CD4-positive, alpha-beta T cell treated with Interferon alpha-2 for 1 hour (primary cell): ENCODE measurements around the gene CEP350.

Experiments
- DNase-seq, 2 donors: peaks; one replicate each; pipeline ENCODE4 v3.0.0-alpha.2; 2020 to 2022

CEP350 gene, protein sequence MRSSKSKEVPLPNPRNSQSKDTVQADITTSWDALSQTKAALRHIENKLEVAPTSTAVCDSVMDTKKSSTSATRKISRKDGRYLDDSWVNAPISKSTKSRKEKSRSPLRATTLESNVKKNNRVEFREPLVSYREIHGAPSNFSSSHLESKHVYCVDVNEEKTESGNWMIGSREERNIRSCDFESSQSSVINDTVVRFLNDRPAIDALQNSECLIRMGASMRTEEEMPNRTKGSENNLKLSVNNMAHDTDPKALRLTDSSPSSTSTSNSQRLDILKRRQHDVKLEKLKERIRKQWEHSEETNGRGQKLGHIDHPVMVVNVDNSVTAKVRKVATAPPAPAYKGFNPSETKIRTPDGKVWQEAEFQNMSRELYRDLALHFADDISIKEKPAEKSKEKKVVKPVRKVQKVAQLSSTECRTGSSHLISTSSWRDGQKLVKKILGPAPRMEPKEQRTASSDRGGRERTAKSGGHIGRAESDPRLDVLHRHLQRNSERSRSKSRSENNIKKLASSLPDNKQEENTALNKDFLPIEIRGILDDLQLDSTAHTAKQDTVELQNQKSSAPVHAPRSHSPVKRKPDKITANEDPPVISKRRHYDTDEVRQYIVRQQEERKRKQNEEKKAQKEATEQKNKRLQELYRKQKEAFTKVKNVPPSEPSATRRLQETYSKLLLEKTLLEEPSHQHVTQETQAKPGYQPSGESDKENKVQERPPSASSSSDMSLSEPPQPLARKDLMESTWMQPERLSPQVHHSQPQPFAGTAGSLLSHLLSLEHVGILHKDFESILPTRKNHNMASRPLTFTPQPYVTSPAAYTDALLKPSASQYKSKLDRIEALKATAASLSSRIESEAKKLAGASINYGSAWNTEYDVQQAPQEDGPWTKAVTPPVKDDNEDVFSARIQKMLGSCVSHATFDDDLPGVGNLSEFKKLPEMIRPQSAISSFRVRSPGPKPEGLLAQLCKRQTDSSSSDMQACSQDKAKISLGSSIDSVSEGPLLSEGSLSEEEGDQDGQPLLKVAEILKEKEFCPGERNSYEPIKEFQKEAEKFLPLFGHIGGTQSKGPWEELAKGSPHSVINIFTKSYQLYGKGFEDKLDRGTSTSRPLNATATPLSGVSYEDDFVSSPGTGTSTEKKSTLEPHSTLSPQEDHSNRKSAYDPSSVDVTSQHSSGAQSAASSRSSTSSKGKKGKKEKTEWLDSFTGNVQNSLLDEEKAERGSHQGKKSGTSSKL (N-terminal part only)

DNA sequence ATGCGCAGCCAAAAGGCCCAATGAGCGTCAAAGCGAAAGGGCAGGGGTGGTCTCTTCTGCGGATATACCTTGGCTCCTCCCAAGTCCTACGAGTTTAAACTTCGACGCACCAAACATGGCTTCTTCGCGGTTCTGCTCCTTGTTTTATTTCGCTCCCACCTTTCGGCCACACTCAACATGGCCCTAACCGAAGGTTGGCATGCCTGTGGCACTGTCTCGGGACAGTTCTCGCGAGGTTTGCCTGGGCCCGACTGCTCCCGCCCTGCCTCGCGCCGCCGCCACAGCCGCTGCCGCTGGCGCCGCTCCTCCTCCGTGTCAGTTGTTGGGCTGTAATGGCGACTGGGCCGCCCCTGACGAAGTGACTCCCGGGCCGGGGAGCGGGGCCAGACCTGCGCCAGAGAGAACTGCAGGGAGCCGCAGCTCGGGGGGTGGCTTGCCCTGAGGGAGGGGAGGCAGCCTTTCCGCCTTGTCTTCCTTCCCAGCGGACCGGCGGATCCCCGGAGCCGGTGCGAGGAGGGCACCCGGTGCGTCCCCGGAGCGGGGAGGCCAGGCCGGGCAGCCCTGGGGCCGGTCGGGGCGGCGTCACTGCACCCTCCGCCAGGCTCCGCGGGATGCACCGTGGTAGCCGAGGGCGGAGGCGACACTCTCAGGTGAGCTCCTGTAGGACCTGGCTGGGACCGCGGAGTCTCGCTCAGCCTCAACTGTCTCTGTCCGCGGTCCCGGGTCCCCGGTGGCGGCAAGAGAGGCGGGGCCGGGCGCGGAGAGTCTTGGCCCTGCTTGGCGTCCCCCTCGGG is at the start of gene CEP350:
Gene CEP350 (plus strand): TSS at position 318 of the 794 bp plus-strand sequence. CDS start 31,372 bp downstream, outside the sequence.
- DNase-seq = peak; percentile 98 to 99

DNA sequence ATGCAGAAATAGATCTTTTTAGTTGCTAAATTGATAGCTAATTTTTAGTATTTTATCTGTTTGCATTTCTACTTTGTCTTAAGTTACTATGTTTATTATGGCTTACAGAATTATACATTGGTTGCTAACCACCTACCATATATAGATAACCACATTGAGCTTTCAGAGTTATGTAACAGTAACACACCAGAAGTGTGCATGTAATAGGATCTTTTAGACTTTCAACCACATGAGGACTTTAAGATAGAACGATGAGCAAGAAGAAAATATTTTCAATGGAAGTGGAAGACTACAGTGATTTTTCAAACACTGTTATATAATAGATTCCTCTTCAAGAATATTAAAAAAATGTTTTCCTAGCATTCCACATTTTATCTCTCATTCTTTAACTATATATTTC is 43.7 kb upstream of the CEP350 start:
- no peak for DNase-seq

DNA sequence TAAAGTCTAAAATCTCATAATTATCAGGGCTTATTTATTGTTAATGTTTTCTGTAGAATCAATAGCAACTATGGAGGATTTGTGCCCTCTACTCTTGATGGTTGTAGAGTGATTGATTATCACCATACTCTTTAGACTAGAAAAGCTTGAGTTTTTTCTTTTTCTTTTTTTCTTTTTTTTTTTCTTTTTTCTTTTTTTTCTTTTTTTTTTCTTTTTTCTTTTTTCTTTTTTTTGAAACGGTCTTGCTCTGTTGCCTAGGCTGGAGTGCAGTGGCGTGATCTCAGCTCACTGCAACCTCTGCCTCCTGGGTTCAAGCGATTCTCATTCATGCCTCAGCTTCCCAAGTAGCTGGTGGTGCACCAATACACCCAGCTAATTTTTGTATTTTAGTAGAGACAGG is 42.8 kb upstream of the CEP350 start:
- DNase-seq = no peak

DNA sequence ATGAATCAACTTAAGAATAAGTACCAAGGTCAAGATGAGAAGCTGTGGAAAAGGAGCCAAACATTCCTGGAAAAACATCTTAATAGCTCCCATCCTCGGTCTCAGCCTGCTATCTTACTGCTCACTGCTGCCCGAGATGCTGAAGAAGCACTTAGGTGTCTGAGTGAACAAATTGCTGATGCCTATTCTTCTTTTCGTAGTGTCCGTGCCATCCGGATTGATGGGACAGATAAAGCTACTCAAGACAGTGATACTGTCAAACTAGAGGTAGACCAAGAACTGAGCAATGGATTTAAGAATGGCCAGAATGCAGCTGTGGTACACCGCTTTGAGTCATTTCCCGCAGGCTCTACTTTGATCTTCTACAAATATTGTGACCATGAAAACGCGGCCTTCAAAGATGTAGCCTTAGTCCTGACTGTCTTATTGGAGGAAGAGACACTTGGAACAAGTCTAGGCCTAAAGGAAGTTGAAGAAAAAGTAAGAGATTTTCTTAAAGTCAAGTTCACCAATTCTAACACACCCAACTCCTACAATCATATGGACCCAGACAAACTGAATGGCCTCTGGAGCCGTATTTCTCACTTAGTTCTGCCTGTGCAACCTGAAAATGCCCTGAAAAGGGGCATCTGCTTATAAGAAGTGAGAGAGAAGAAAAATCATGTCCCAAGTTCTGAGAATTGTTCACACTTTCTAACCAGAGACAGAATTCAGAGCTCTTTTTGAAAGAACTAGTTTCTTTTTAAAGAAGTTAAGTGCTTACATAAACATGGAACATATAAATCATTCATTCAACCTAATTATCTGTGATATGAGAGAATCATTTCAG is 36.8 kb upstream of the CEP350 start:
- DNase-seq = no peak

DNA sequence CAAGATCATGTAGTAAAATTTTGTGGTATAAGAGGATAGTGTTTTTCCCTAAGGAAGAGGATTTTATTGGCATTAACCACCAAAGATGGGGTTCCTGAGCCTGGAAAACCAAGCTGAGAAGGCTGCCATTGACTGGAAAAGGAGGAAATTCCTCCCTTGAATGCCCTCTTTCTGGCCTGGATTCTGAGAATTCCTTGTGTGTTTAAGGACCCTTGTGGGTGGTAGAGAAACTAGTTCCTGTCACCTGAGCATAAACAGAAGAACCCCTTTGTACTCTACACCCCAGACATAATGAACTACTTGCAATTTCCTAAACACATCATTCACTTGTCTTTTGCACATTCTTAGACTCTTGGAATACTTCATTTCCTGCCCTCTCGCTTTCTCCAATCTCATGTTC is 33.1 kb upstream of the CEP350 start:
- DNase-seq = no peak

DNA sequence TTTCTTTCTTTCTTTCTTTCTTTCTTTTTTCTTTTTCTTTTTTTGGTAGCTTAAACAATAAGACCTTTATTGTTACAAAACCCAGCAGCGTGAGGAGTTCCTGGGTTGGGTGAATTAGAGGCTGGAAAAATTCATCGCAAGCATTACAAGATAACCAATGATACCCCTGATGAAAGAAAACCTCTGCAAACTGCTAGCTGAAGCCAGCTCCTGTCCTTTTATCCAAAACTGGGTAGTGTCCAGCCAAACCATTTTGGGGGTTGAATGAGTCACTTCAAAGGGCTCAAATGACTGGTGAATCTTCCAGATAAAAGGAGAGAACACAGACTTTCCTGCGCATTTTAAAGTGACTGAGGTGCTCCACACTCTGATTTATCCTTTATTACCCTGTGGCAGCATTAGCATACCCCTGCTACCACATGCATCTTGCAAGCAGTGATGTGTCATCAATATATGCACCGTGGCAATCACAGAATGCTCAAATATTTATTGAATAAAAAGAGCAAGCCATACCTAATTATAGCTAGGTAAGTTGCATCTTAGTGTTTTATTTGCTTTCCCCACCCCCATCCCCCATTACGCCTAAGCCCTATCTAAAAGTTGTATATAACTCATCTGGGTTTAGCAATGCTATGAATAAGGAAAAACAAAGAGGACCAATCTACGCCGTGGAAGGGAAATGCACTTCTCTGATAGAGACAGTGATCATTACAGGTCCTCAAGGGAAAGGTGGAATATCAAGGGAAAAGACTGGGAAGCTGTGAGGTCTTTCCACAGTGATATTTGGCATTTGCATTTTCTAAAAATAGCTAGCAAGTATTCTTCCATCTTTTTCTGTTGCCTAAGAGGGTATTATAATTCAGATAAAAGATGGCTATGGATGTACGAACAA is 32.4 kb upstream of the CEP350 start:
- DNase-seq = no peak

DNA sequence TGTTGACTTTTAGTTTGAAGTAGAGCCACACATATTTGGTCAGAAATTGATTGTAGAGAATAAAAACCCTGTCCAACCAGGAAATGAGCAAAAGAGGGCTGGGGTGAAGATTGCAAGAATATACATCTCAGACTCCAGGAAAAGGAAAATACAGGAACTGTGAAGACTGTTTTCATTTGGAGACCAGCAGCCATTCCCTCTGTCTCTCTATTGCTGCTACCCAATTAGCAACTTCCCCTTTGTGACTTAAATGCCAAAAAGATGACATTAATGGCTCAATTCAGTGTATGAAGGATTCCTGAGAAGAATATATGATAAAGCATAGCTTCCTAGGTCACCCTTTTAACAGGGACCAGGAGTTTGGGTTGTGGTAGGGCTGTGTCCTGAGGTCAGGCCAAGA is 31.6 kb upstream of the CEP350 start:
- DNase-seq = no peak

DNA sequence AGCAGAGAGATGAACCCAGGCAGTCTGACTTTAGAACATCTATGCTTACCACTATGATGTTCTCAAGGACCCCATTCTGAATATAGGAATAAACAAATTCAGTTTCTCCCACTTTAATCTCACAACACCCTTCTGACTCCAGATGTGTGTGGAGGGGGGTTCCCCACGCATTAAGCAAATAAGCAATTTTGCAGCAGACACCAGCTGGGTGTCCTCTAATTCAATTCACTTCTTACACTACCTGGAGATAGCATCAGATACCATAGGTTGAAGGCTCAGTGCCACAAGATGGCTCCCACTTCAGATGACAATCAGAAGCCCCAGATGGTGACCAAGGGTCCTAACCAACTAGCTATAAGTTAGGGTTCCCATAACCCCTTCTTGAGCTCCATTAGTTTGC is 30.3 kb upstream of the CEP350 start:
- DNase-seq = no peak

DNA sequence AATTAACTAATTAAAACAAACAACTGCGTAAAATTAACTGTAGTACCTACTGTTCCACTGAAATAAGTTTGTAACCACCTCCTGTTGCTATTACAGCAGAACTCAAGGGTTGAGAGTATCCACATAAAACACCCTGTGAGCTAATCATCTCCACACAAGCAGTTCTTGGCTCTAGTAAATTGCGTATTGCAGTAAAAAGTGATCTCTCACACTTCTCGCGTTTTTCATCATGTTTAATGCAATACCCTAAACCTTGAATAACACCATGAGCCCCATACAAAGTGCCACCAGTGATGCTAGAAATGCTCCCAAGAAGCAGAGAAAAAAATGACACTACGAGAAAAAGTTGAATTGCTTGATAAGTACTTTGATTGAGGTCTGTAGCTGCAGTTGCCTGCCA is 29.3 kb upstream of the CEP350 start:
- no peak for DNase-seq

DNA sequence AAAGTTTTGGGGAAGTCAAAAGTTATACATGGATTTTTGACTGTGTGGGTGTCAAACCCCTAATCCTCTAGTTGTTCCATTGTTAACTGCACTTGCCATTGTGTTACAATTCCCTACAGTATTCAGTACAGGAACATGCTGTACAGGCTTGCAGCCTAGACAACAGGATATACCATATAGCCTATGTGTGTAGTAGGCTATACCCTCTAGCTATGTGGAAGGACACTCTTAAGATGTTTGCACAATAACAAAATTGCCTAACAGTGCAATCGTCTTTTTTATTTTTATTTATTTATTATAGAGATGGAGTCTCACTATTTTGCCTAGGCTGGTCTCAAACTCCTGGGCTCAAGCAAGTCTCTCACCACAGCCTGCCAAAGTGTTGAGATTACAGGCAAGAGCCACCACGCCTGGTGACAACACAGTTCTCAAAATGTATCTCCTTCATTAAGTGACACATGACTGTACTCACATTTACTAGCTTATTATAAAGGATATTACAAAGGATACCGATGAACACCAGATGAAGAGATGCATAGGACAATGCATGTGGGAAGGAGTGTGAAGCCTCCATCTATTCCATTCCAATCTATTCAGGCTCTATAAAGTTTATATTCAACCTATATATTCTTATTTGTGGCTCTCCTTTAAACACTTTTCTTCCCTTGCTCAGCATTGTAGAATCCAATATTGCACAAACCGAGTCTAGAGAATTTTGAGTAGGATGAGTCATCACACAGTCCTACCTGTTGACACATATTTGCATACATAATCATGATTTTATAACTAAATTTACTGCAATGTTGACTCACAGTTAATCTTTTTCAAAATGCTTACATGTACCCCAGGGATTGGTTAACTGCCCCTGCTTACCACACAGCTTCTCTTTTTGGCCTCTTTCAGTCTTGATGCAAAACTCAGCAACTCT is 28.4 kb upstream of the CEP350 start:
- no peak for DNase-seq

DNA sequence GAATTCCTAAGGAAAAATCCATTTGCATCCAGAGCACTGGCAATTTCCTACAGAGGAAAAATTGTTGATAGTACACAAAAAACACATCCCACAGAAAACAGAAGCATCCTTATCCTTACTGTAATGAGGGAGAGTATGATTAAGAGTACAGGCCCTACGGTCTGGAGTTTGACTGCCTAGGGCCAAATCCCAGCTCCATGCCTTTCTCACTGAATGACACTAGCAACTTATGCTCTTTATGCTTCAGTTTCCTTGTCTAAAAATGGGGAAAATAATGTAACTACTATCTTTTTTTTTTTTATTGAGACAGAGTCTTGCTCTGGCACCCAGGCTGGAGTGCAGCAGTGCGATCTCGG is 27.8 kb upstream of the CEP350 start:
- DNase-seq = no peak

DNA sequence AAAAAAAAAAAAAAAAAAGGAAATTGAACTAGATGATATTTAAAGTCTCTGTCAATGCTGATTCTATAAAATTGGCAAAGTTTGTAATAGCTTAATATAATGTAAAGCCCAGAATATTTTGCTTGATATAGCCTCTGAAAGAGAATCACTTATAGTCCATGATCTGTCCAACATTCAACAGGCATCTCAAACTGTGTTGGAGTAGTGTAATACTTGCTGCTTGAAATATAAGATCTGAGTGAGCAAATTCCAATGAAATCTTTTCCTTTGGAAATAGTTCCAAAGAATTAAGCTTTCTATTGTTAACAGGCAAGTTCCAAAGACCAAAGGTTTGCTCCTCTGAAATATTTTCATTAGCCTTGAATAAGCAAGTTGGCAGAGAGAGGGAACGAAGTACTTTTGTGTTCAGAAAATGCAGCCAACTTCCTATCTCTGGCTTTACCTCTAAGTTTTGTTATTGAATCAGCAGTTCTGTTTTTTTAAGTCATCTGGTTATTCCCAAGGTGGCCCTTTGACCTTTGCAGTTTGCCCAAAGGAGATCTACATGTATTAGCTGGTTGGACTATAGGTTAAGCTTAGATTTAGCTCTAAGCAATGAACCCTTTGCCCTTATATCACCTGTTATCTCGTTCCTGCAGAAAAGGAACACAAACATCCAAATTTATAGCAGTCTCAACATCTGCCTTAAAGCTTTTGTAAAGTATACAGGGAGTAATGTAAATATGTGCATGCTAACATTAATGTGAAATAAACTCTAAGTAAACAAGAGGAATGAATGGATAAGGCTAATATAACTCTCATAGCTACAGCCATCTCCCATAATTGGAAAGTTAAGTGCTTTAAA is 24.4 kb upstream of the CEP350 start:
- DNase-seq = no peak

DNA sequence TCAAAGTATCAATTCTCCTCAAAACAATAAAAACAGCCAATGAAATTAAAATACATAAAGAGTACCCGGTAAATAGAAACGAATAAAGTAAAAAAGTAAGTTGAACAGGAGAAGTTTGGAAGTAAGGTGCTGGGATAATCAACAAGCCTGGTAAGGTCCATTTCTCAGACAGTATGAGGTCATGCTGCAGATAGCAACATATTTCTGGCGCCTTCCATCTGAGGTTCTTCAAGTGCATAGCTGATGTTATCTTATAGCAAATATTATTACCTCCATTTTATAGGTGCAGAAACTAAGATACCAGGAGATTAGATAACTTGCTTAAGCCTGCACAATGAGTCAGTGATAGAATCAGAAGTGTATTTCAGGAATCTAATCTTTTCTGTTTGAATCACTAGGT is 23.7 kb upstream of the CEP350 start:
- no peak for DNase-seq

DNA sequence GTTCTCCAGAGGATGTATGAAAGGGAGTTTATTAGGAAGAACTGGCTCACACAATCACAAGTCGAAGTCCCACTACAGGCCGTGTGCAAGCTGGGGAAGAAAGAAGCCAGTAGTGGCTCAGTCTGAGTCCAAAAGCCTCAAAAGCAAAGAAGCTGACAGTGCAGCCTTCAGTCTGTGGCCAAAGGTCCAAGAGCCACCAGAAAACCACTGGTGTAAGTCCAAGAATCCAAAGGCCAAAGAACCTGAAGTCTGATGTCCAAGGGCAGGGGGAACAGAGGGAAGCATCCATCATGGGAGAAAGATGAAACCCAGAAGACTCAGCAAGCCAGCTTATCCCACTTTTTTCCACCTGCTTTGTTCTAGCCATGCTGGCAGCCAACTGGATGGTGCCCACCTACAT is 21.4 kb upstream of the CEP350 start:
- no peak for DNase-seq

DNA sequence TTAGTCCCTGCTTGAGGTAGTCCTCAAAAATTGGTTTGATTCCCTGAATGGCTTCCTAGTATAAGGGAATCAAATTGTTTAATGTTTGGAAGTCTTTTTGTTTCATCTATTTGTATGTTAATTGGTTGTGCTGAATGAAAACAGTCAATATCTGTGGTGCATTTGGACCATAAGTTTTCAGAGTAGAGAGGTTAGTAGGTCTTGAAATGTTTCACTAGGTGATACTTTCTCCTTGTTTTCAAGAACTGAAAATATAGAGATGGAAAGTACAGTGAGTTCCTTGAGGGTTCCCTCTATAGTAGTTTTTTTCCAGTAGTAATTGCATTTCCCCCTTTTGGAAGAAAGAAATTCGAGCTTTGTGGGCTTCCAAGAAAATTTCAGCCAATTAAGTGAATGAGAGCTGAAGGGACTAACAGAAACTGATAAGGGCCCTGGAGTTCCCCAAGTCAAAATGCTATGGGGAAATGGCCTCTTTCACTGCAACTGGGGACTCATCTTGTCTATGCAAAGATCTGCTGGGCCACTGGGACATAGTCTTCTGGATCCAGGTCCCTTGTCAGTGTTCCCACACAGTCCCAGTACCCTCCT is 18.6 kb upstream of the CEP350 start:
- no peak for DNase-seq

DNA sequence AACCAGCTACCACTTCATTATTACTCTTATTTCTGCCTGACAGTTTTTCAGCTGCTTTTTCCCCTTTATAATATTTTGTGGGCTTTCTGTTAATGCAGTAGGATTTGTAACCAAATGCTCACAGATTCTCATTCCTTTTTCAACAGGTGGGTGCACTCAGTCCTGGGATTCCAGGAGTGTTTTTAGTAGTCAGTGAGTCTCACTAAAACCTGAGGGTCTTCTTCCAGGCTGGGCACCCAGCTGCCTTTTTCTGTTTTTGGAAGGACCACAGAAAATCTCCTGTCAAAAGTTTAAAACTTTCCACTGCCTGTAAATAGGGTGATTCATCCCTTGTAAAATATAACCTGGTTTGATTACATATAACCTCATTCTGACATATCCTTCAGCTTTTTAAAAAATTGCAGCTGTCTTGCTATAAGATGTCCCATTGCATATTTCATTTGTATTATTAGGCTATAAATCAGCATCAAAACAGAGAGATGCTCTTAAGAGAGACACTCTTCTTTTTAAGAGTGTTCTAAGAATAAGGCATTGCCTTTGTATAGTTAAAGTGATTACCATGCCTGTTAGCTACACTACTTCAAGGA is 16.8 kb upstream of the CEP350 start:
- no peak for DNase-seq

DNA sequence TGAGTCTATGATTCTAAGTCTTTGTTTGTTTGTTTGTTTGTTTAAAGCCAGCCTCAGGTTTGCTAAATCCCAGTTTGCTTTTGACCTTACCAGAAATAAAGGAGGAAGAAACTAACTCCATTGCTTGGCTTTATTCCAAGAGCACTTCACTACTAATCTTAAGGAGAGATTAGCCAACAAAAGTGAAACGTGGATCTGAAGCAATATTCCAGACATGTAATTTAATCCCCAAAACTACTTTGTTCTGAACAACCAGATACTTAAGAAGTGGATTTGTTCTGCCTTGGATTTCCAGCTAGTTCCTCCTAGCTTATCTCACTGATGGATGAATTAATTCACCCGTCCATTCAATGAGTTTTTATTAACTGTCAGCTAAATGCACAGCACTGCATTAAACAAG is 15.9 kb upstream of the CEP350 start:
- DNase-seq = no peak

DNA sequence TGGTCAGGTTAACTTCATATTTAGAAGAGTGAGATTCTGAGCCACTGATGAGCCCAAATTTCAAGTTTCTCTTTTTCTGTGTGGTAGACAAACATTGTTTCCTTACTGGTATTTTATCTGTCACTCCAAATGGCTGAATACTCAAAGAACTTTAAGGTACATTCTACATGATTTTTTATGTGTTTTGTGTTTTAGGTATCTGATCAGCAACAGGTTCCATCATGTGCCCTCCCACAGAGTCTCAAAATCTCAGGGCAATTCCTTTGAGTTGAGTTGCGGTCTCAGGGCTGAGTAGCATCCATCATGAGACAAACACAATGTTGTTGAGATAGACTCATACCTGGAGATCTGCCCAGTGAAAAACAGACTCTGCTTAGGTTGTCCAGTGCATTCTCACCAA is 14.7 kb upstream of the CEP350 start:
- no peak for DNase-seq
